SK-N-SH treated with all-trans-retinoic acid at 6 μM for 48 hours (cell line): Measurements from ENCODE around the gene AFAP1.

Source experiments
- BACH2 ChIP-seq: fragments of 250-450 bp; sonication (Bioruptor Pico); IDR thresholded peaks from 2 replicates; pipeline ENCODE4 v1.9.0; 2021; ENCODE audit warnings: mild to moderate bottlenecking, borderline replicate concordance
- CSDC2 ChIP-seq: fragments of 250-450 bp; sonication (Bioruptor Pico); IDR thresholded peaks from 2 replicates; pipeline ENCODE4 v1.5.0; 2020; ENCODE audit warnings: mild to moderate bottlenecking, moderate library complexity
- RARB ChIP-seq: fragments of 250-450 bp; sonication (Bioruptor Pico); IDR thresholded peaks from 2 replicates; pipeline ENCODE4 v1.8.0; 2021; ENCODE audit warnings: mild to moderate bottlenecking, moderate library complexity
- SNAI2 ChIP-seq: fragments of 250-450 bp; sonication (Bioruptor Pico); IDR thresholded peaks from 2 replicates; pipeline ENCODE4 v1.5.0; 2020; ENCODE audit warnings: mild to moderate bottlenecking, moderate library complexity
- TF ChIP-seq, protein P1 (sequence below): fragments of 250-450 bp; sonication (Bioruptor Pico); IDR thresholded peaks from 2 replicates; pipeline ENCODE4 v1.8.0; 2020; ENCODE audit warnings: mild to moderate bottlenecking, moderate library complexity, borderline replicate concordance
- TF ChIP-seq, protein P2 (sequence below): fragments of 250-450 bp; sonication (Bioruptor Pico); IDR thresholded peaks from 2 replicates; pipeline ENCODE4 v1.5.1; 2021; ENCODE audit warnings: mild to moderate bottlenecking, moderate library complexity

DNA sequence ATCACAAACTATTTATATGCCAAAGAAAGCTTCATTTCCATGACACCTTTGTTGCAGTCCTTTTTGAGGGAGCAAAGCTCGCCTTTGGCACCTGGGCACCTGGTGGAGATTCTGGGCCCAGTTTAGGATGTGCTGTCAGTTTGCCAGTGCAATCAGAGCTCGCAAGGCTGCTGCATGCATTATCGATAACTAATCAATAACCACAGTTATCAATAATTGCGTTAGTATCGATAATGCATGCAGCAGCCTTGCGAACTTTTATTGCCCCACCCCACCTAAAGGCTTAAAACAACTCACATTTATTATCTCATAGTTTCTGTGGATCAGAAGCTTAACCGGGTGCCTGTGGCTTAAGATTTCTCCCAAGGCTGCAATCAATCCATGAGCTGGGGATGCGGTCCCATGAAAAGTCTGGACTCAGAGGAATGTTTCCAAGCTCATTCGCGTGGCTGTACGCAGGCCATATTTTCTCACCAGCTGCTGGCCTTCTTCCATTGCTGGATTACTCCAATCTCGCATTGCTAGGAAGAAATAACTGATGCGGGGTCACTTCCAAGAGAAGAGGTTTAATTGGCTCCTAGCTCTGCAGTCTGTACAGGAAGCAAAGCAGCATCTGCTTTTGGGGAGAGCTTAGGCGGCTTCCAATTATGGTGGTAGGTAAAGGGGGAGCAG, 6.2 kb upstream of the AFAP1 start:
- TF ChIP-seq BACH2 (CRISPR knock-in tag) (no peak), CSDC2 (CRISPR knock-in tag) (no peak), RARB (CRISPR knock-in tag) (no peak), SNAI2 (CRISPR knock-in tag) (no peak)
- TF ChIP-seq, protein P1, sequence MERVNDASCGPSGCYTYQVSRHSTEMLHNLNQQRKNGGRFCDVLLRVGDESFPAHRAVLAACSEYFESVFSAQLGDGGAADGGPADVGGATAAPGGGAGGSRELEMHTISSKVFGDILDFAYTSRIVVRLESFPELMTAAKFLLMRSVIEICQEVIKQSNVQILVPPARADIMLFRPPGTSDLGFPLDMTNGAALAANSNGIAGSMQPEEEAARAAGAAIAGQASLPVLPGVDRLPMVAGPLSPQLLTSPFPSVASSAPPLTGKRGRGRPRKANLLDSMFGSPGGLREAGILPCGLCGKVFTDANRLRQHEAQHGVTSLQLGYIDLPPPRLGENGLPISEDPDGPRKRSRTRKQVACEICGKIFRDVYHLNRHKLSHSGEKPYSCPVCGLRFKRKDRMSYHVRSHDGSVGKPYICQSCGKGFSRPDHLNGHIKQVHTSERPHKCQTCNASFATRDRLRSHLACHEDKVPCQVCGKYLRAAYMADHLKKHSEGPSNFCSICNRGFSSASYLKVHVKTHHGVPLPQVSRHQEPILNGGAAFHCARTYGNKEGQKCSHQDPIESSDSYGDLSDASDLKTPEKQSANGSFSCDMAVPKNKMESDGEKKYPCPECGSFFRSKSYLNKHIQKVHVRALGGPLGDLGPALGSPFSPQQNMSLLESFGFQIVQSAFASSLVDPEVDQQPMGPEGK = no peak
- TF ChIP-seq, protein P2, sequence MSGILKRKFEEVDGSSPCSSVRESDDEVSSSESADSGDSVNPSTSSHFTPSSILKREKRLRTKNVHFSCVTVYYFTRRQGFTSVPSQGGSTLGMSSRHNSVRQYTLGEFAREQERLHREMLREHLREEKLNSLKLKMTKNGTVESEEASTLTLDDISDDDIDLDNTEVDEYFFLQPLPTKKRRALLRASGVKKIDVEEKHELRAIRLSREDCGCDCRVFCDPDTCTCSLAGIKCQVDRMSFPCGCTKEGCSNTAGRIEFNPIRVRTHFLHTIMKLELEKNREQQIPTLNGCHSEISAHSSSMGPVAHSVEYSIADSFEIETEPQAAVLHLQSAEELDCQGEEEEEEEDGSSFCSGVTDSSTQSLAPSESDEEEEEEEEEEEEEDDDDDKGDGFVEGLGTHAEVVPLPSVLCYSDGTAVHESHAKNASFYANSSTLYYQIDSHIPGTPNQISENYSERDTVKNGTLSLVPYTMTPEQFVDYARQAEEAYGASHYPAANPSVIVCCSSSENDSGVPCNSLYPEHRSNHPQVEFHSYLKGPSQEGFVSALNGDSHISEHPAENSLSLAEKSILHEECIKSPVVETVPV = no peak
